HG02798 (cell line): ENCODE data around the gene BEND3.
"Not testable (repeated sequence)": the region's sequence is repeated elsewhere in the genome, so short reads cannot be mapped to it uniquely, and the experiment has no call there.

Experiments
- ATAC-seq: cut with Tn5 transposase; IDR thresholded peaks from one replicate; pipeline ENCODE4 v1.9.1; 2021; ENCODE audit warnings: mild to moderate bottlenecking; ENCODE audit not compliant: unreplicated experiment, poor library complexity

BEND3 gene

DNA sequence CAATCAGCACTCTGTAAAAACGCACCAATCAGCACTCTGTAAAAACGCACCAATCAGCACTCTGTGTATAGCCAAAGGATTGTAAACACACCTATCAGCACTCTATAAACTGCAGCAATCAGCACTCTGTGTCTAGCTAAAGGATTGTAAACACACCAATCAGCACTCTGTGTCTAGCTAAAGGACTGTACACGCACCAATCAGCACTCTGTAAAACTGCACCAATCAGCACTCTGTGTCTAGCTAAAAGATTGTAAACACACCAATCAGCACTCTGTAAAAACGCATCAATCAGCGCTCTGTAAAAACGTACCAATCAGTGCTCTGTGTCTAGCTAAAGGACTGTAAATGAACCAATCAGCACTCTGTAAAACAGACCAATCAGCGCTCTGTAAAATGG lies 30.9 kb downstream of the BEND3 start:
- ATAC-seq: not testable (repeated sequence)

DNA sequence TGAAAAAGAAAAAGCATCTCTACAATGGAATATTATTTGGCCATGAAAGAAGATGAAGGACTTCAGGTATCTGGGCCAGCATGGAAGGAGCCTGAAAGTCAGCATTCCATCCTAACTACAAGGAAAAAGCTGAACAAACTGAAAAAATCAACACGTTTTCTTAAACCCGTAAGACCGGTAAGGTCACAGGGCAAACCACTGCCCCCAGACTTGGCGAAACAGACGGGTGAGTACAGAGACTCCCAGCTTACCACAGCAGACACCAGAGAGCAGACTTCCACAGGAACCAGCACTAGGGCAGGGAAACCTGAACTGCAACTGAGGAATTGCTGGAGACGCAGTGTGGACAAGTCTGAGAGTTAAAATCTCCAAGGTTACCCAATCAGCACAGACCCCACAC lies 31.4 kb downstream of the BEND3 start:
- ATAC-seq: no peak

DNA sequence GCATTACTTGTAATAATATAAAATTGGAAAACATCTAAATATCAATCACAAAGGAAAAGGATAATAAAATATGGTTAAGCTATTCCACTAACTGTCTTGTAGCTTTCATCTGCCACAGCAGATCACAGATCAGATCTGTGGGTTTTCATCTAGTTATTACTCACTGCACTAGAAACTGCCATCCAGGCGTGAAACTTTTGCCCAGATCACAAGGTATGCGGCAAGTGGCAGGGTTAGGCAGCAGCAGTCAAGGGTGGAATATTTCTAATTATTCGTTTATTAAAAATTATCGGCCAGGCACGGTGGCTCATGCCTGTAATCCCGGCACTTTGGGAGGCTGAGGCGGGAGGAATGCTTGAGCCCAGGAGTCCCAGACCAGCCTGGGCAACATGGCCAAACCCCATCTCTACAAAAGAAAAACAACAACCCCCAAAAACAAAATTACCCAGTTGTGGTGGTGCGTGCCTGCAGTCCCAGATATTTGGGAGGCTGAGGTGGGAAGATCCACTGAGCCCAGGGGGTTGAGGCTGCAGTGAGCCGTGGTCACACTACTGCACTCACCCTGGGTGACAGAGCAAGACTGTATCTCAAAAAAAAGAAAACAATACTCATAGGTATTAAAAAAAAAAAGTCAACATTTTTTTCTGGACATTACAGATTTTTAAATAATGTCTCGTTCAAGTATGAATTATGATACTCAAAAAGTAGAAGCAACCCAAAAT lies 32.1 kb downstream of the BEND3 start:
- peak; percentile 60 for ATAC-seq

DNA sequence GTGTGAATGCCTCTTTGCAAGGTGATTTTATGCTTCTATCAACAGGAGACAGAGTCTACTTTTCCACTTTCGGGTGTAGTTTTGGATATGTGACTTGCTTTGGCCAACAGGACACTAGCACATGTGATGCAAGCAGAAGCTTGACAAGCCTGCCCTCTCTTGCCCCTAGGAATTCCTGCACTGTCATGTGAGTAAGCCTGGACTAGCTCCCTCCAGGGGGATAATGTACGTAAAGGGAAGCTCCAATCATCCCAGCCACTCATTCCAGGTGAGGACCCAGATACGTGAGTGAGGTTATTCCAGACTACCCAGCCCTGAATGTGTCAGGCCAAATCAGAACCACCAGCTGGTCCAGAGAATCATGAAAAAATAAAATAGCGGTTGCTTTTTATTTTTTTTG lies 33.3 kb downstream of the BEND3 start:
- no peak for ATAC-seq

DNA sequence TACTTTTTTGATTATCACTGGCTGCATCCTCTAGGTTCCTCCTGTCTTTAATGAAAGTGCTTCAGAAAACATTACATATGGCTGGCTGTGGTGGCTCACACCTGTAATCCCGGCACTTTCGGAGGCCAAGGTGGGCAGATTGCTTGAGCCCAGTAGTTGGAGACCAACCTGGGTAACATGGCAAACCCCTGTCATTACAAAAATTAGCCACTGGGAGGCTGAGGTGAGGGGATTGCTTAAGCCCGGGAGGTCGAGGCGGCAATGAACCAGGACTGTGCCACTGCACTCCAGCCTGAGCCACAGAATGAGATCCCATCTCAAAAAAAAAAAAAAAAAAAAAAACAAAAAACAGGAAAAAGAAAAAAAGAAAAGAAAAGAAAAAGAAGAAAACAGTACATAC lies 35.3 kb downstream of the BEND3 start:
- ATAC-seq: no peak

DNA sequence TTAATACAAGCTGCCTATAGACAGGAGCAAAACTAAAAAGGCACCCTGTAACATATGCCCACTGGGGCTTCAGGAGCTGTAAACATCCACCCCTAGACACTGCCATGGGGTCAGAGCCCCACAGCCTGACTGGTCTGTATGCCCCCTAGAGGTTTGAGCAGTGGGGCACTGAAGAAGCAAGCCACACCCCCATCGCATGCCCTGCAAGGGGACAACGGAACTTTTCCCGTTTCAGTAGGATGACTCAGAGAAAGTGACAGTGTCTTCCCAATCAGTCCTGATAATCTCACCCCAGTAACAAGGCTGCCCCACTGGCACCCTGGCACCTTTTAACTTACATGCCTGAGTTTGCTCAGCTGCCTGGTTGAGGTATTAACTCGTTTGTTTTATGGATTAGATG lies 35.9 kb downstream of the BEND3 start:
- no peak for ATAC-seq

DNA sequence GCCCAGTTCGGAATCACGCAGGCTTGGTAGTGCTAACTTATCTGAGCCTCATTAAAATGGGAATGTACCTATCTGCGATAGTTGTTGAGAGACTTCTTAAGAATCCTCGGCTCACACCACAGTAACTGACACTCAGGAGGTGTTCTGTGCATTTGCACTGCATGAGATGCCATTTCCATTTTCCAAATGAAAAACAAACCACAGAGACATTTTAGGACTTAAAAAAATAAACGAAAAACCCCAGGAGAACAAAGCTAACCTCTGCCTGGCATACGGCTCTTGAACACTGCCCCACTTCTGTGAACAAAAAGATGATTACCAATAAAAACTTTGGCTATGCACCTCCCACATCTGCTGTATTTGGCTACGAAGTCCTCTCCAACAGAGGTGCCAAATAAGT lies 37.6 kb downstream of the BEND3 start:
- ATAC-seq: no peak

DNA sequence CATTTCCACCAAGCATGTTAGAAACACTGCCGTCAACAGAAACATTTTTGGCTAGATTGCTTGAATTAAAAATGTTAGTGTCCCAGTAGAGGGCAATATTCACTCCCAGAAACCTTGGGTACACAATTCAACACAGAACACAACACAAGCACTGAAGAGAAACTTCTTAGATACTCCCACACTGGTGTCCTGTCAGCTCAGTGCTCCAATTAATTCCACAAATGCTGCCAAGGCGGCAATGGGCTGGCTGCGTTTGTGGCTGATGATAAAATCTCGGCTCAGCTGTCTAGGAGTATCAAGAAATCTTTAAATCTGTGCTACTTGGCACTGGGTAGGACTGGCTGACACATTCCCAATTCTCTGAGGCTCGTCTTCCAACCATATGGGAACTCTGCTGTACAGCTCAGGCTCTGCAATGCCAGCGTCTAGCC lies 39.3 kb downstream of the BEND3 start:
- no peak for ATAC-seq

DNA sequence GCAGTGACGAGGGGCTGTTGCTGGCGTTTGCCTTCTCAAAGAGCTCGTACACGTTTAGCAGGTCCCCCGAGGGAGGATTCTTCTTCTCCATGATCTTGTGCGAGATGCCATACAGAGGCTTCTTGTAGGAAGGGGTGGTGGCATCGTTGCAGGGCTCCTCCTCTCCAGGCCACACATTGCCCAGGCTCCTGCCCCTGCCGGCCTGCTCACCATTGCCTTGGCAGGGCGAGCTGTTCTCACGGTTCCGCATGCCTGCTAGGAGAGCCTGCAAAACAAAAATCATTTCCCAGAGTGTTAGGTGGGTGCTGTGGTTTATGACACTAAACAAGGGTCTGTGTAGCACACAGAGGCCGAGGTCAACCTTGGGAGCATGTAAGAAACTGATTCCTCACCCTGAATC lies 44.6 kb downstream of the BEND3 start:
- no peak for ATAC-seq

DNA sequence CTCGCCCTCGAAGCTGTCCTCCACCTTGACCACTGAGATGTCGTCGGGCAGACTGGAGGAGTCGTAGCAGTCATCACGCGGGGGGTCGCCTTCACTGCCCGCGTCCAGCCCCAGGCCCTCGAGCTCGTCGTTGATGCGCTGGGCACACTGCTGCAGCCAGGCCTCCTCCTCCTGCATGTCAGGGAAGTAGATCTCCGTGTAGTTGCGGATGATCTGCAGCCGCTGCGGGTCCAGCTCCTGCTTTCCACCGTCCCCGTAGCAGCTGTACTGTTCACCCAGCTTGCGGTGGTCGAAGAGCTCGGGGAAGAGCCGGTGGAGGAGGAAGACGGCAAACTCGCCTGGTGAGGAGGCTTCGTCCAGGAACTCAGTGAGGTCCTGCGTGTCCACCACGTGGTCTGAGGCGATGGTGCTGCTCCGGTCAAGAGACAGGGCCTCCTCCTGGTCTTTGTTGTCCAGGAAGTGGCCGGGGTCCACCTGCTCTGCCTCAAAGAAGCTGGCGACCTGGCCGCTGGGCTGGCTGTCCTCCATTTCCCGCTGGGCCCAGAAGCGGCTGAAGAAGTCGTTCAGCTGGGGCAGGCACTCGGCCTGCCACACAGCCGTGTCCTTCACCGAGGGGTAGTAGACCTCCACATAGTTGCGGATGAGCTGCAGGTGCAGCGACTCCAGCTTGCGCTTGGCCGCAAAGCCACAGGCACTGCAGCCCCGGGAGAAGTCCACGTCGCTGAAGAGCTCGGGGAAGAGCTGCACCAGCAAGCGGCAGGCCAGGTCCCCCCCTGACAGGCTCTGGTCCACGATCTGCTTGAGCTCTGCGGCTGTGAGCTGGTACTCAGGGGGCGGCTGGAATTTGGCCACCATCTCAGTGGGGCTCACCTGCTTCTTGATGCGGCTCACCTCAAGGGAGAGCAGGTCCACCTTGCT lies 45.4 kb downstream of the BEND3 start:
- ATAC-seq: no peak

DNA sequence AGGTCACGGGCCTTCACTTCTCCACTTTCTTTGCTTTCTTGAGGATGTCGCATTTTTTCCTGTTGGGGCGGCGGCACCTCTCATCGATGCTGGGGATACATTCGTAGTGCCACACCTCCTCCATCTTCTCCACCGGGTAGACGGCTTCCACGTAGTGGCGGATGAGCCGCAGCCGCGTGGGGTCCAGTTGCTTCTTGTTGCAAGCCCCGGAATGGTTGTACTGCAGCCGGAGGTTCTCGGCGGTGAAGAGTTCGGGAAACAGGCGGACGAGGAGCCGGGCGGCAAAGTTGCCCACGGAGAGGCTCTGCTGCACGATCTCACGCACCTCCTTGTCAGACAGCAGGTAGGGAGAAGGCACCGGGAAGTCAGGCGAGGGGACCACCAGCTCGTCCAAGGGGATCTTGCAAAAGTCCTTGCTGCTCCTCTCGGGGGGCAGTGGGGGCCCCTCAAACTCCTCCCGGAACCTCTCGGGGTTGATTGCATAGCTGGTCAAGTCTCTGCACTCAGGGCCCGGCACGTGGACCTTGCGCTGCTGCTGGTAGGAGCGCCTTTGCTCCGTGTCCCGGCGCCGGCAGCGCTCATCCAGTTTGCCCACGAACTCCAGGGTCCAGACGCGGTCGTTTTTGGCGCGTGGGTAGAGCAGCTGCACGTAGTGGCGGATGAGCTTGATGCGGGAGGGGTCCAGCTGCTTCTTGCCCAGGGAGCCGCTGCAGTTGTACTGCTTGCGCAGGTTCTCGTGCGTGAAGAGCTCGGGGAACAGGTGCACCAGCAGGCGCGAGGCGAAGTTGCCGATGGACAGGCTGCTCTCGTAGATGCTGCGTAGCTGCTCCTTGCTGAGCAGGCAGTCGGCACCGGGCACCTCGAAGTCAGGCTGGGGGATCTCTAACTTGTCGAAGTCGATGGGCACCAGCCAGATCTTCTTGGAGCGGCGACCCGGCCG lies 46.4 kb downstream of the BEND3 start:
- ATAC-seq: no peak

DNA sequence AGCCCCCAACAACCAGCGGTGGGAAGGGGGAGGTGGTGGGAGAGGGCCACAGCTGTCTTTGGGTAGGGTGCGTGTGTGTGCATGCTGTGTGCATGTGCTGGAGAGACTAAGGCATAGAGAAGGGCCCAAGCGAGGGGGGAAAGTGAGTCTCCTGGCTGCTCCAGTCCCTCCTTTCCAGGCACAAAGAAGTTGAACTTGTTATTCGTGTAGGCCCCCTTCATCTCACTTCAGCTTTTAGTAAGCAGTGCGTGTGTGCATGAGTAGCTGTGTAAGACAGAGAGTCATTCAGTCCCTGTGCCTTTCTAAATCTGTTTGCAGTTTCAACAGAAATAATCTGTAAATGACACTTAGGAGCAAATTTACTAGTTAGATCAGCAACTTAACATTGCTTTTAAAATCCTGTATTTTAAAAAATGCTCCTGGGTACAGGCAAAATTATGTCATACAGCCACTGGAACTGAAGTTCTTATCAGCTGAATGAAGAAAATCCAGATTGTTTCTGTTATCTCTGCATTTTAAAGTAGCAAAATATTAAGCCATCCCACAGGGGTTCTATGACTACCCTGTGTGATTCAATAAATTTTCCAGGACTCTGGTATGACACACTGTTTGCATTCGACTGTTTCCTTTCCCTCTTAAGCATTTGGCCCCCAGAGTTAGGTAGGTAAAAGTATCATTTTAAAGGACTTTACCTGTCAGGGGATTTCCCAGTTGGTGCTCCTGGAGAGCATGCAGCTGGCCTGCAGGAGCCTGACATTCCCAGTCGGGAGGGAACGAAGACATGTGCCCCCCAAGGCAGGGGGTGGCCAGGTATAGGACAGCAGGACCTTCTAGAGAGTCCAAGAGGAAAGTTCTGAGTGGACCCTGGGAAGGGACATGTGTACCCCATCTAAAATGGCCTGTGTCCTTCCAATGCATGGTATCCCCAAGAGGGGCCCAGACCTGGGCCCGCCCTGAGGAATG lies 48.3 kb downstream of the BEND3 start:
- ATAC-seq: no peak

DNA sequence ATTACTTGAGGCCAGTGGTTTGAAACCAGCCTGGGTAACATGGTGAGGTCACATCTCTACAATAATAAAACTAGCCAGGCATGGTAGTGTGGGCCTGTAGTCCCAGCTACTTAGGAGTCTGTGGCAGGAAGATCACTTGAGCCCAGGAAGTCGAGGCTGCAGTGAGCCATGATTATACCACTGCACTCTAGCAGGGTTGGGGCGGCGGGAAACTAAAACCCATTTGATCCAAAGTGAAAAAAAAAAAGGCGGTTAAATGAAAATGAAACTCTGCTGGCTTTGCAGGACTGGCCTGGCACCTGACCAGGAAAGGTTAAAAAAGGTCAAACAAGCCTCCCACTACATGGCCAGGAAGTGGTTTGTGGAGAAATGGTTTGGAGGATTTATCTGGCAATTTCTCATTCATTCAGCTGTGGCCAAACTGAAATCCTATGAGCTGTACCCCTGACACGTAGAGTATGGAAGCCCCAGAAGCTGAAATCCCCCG lies 50.7 kb downstream of the BEND3 start:
- ATAC-seq: peak; percentile 40

DNA sequence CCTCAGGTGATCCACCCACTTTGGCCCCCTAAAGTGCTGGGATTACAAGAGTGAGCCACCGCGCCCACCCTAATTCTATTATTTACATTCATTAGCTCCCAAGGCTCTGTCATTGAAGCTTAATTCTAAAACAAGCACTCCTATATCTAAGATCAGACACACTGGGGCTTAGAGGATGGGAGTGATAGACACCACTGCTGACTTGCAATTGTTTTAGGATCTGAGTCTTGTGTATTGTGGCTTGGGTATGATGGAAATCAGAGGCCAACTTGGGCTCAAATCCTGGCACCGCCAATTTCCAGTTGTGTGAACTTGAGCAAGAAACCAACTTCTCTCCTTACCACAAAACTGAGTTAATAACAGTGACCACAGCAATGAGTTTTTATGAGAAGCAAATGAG lies 52.6 kb downstream of the BEND3 start:
- ATAC-seq: no peak

DNA sequence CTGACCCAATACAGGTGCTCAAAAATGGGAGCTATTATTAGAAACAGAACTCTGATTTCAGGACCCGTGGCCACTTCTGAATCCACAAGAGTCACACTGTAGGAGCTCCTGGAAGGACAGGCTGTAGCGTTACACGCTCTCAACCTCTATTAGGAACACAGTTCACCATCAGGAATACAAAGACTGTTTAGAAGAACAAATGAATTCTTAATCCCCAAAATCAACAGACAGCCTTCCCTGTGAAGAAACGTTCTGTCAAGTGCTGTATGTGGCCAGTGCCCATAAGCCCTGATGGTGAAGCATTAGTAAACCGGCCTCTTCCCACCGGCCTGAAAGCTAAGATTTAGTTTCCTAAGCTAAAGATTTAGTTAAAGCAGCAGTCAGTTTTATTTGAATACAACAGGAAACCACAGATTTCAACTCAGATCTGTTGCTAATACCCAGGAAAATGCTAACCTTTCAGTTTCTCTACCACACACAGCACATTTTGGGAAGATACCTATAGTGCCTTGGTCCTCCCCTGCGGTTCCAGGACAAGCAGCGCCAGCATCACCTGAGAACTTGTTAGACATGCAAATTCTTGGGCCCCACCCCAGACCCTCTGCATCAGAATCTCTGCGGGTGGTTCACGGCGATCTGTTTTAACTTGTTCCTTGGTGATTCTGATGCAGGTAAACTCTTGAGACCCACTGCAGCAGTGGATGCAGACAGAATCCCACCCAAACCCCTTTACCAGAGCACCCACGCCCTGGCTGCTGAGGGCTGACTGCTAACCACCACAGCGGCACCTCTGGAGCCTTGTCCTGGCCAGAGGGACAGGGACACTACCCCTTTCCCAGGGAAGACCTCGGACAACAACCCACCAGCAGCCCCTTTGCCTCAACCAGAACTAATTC lies 53.9 kb downstream of the BEND3 start:
- ATAC-seq: peak; percentile 66

DNA sequence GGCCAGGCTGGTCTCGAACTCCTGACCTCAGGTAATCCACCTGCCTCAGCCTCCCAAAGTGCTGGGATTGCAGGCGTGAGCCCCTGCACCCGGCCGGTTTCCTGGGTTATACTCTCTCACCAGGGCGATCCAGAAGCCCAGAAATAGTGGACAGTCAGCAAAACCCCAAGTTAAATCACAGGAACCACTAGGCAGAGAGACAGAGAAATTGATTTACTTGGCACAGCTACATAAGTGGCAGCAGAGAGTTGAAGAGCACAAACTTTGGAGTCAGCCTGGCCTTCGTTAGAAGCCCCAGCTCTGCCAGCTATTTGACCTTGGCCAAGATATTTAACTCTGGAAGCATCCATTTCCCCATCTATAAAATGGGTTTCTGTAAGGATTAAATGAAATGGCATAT lies 54.6 kb downstream of the BEND3 start:
- ATAC-seq: no peak

DNA sequence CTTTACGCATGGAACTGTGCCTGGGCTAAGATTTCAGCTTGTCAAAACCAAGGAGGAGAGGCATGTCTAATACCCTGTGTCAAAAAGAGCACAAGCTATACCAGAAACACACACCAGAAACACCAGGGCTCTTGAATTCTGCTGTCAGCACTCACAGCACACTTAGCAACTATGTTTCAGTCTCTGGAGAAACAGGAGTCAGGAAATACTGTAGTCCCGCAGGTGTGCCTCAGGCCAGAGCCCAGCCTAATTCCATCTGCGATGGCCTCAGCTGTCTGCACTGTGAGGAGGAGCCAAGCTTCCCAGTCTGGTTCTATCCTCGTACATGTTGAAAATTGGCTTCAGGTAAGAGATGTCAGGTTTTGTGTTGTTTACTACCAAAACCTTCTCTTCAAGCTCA lies 55.7 kb downstream of the BEND3 start:
- no peak for ATAC-seq

DNA sequence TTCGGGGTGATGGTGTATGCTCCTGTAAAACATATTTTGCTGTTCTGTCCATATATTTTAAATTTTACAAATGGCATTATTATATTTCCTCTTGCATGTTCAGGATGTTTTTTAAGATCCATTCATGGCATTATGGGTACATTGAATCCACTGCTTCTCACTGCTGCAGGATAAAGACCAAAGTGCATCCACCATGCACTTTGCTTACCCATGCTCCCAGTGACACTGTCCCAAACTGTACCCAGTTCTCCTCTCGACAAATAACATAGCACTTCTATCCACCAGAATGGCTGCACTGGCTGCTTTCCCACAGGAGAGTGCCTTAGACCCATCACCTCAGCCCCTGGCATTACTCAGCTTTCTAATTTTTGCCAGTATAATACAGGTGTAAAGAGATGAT lies 57.6 kb downstream of the BEND3 start:
- ATAC-seq: no peak
